GM18502 (cell line): ENCODE data around the gene FRMD4A.
"Not testable (repeated sequence)": the region's sequence is repeated elsewhere in the genome, so short reads cannot be mapped to it uniquely, and the experiment has no call there.

ENCODE experiments used
- ATAC-seq: cut with Tn5 transposase; IDR thresholded peaks from one replicate; pipeline ENCODE4 v1.9.1; 2021; ENCODE audit warnings: mild to moderate bottlenecking; ENCODE audit not compliant: unreplicated experiment, poor library complexity

Gene FRMD4A

GRCh38 chr10:14162061-14162460 is 168.7 kb downstream of the FRMD4A start:
- ATAC-seq, result no peak

GRCh38 chr10:14160299-14160698 is 170.4 kb downstream of the FRMD4A start:
- no peak for ATAC-seq

GRCh38 chr10:14158575-14158974 is 172.1 kb downstream of the FRMD4A start:
- ATAC-seq, result no peak

GRCh38 chr10:14156104-14156503 is 174.6 kb downstream of the FRMD4A start:
- ATAC-seq, result no peak

GRCh38 chr10:14153570-14154055 is 177.1 kb downstream of the FRMD4A start:
- ATAC-seq, result no peak

- no peak for ATAC-seq
Observed at GRCh38 chr10:14151571-14151970, 179.2 kb downstream of the FRMD4A start.

GRCh38 chr10:14150526-14150925 is 180.2 kb downstream of the FRMD4A start:
- ATAC-seq, result no peak

- no peak for ATAC-seq
Observed at GRCh38 chr10:14146501-14146900, 184.2 kb downstream of the FRMD4A start.

- no peak for ATAC-seq
Observed at GRCh38 chr10:14146025-14146424, 184.7 kb downstream of the FRMD4A start.

- no peak for ATAC-seq
Observed at GRCh38 chr10:14144451-14144850, 186.3 kb downstream of the FRMD4A start.

- ATAC-seq, result no peak
Observed at GRCh38 chr10:14142606-14143250, 188.0 kb downstream of the FRMD4A start.

GRCh38 chr10:14141283-14141682 is 189.4 kb downstream of the FRMD4A start:
- no peak for ATAC-seq

GRCh38 chr10:14137391-14137790 is 193.3 kb downstream of the FRMD4A start:
- no peak for ATAC-seq

- ATAC-seq, result not testable (repeated sequence)
Observed at GRCh38 chr10:14135196-14135595, 195.5 kb downstream of the FRMD4A start.

GRCh38 chr10:14134275-14134674 is 196.4 kb downstream of the FRMD4A start:
- no peak for ATAC-seq

- ATAC-seq, result no peak
Observed at GRCh38 chr10:14131261-14131960, 199.3 kb downstream of the FRMD4A start.

- no peak for ATAC-seq
Observed at GRCh38 chr10:14129770-14130169, 201.0 kb downstream of the FRMD4A start.

GRCh38 chr10:14128519-14128918 is 202.2 kb downstream of the FRMD4A start:
- no peak for ATAC-seq

GRCh38 chr10:14126697-14127440 is 203.9 kb downstream of the FRMD4A start:
- ATAC-seq, result no peak

GRCh38 chr10:14125564-14125963 is 205.2 kb downstream of the FRMD4A start:
- no peak for ATAC-seq

- no peak for ATAC-seq
Observed at GRCh38 chr10:14124941-14125340, 205.8 kb downstream of the FRMD4A start.
